Skeletal muscle satellite cell (primary cell): ENCODE results near the gene DPP8.
"Not testable (repeated sequence)": the region's sequence is repeated elsewhere in the genome, so short reads cannot be mapped to it uniquely, and the experiment has no call there.

Source experiments
- H3K27me3 ChIP-seq: 2 replicates; pipeline ENCODE4 v1.7.0; 2013; ENCODE audit warnings: low read length; ENCODE audit not compliant: control insufficient read depth, insufficient read depth
- H3K36me3 ChIP-seq: 2 replicates; pipeline ENCODE4 v1.7.0; 2013; ENCODE audit warnings: mild to moderate bottlenecking, control low read depth, low read length; ENCODE audit not compliant: insufficient read depth
- H3K4me1 ChIP-seq: 2 replicates; pipeline ENCODE4 v1.7.0; 2013; ENCODE audit warnings: low read length; ENCODE audit not compliant: control insufficient read depth, insufficient read depth
- H3K4me2 ChIP-seq: 2 replicates; pipeline ENCODE4 v1.7.0; 2013; ENCODE audit warnings: mild to moderate bottlenecking, low read length
- H3K4me3 ChIP-seq: 2 replicates; pipeline ENCODE4 v1.7.0; 2013; ENCODE audit warnings: low read length
- H3K9ac ChIP-seq: 2 replicates; pipeline ENCODE4 v1.7.0; 2013; ENCODE audit warnings: mild to moderate bottlenecking, low read depth, low read length, moderate library complexity
- H3K9me3 ChIP-seq: replicated peaks from 2 replicates; pipeline ENCODE4 v1.7.0; 2013; ENCODE audit warnings: mild to moderate bottlenecking, control low read depth, low read length

Gene DPP8

GRCh38 chr15:65399997-65400396 is 117.5 kb downstream of the DPP8 start:
- H3K9ac ChIP-seq, result no peak overlapping the region
- H3K36me3 ChIP-seq, result no peaks in the 10 kb centered on the region
- H3K4me3 ChIP-seq, result no peak overlapping the region
- H3K27me3 ChIP-seq, result peaks cover 20% of the 10 kb centered on the region
- no peaks in the 10 kb centered on the region for H3K9me3 ChIP-seq
- no peak overlapping the region for H3K4me2 ChIP-seq
- peaks cover 7% of the 10 kb centered on the region for H3K4me1 ChIP-seq

GRCh38 chr15:65399001-65399706 is 118.3 kb downstream of the DPP8 start:
- Histone ChIP-seq H3K9me3 (no peaks in the 10 kb centered on the region), H3K9ac (no peak overlapping the region), H3K36me3 (no peaks in the 10 kb centered on the region), H3K4me2 (no peak overlapping the region), H3K27me3 (peaks cover 15% of the 10 kb centered on the region), H3K4me1 (peaks cover 7% of the 10 kb centered on the region), H3K4me3 (no peak overlapping the region)

- not testable (repeated sequence) for H3K4me3 ChIP-seq, H3K27me3 ChIP-seq, H3K9ac ChIP-seq, H3K9me3 ChIP-seq, H3K36me3 ChIP-seq, H3K4me2 ChIP-seq, H3K4me1 ChIP-seq
These were observed 119.0 kb downstream of the DPP8 start for GRCh38 chr15:65398486-65398885.

- peaks cover 16% of the 10 kb centered on the region for H3K27me3 ChIP-seq
- peaks cover 7% of the 10 kb centered on the region for H3K4me1 ChIP-seq
These were observed 120.5 kb downstream of the DPP8 start for GRCh38 chr15:65396965-65397317.

GRCh38 chr15:65396283-65396964 is 121.1 kb downstream of the DPP8 start:
- no peak overlapping the region for H3K9ac ChIP-seq

More at GRCh38 chr15:65396965-65397317, 120.5 kb downstream of the DPP8 start:
- Histone ChIP-seq H3K9ac (no peak overlapping the region), H3K36me3 (no peaks in the 10 kb centered on the region), H3K9me3 (no peaks in the 10 kb centered on the region), H3K4me2 (no peak overlapping the region), H3K4me3 (no peak overlapping the region)

GRCh38 chr15:65395567-65396202 is 121.8 kb downstream of the DPP8 start:
- Histone ChIP-seq H3K36me3 (no peaks in the 10 kb centered on the region), H3K4me3 (no peak overlapping the region)

More at GRCh38 chr15:65396283-65396964, 121.1 kb downstream of the DPP8 start:
- Histone ChIP-seq H3K36me3 (no peaks in the 10 kb centered on the region), H3K9me3 (no peaks in the 10 kb centered on the region), H3K4me2 (no peak overlapping the region), H3K4me3 (no peak overlapping the region), H3K4me1 (peaks cover 7% of the 10 kb centered on the region), H3K27me3 (peaks cover 19% of the 10 kb centered on the region)

GRCh38 chr15:65394936-65395335 is 122.6 kb downstream of the DPP8 start:
- Histone ChIP-seq H3K4me2 (no peak overlapping the region), H3K4me1 (no peaks in the 10 kb centered on the region), H3K36me3 (no peaks in the 10 kb centered on the region), H3K9me3 (no peaks in the 10 kb centered on the region), H3K27me3 (peaks cover 25% of the 10 kb centered on the region), H3K4me3 (no peak overlapping the region), H3K9ac (no peak overlapping the region)

More at GRCh38 chr15:65395567-65396202, 121.8 kb downstream of the DPP8 start:
- Histone ChIP-seq H3K4me1 (no peaks in the 10 kb centered on the region), H3K9me3 (no peaks in the 10 kb centered on the region), H3K9ac (no peak overlapping the region), H3K27me3 (peaks cover 23% of the 10 kb centered on the region), H3K4me2 (no peak overlapping the region)

GRCh38 chr15:65394280-65394789 is 123.2 kb downstream of the DPP8 start:
- H3K9ac ChIP-seq, result no peak overlapping the region
- H3K36me3 ChIP-seq, result no peaks in the 10 kb centered on the region
- H3K27me3 ChIP-seq, result peaks cover 30% of the 10 kb centered on the region
- no peaks in the 10 kb centered on the region for H3K9me3 ChIP-seq
- no peak overlapping the region for H3K4me2 ChIP-seq
- no peaks in the 10 kb centered on the region for H3K4me1 ChIP-seq
- no peak overlapping the region for H3K4me3 ChIP-seq

GRCh38 chr15:65393557-65393956 is 123.9 kb downstream of the DPP8 start:
- H3K36me3 ChIP-seq, result no peaks in the 10 kb centered on the region
- no peak overlapping the region for H3K9ac ChIP-seq
- no peaks in the 10 kb centered on the region for H3K4me1 ChIP-seq
- H3K9me3 ChIP-seq, result no peaks in the 10 kb centered on the region
- H3K4me2 ChIP-seq, result no peak overlapping the region
- H3K4me3 ChIP-seq, result no peak overlapping the region
- peaks cover 29% of the 10 kb centered on the region for H3K27me3 ChIP-seq

GRCh38 chr15:65393091-65393490 is 124.4 kb downstream of the DPP8 start:
- Histone ChIP-seq H3K4me3 (no peak overlapping the region), H3K9me3 (no peaks in the 10 kb centered on the region), H3K27me3 (peaks cover 32% of the 10 kb centered on the region), H3K4me2 (no peak overlapping the region), H3K4me1 (no peaks in the 10 kb centered on the region), H3K9ac (no peak overlapping the region), H3K36me3 (no peaks in the 10 kb centered on the region)
